Measurements from ENCODE around the gene TMBIM1.

The TMBIM1 gene

DNA sequence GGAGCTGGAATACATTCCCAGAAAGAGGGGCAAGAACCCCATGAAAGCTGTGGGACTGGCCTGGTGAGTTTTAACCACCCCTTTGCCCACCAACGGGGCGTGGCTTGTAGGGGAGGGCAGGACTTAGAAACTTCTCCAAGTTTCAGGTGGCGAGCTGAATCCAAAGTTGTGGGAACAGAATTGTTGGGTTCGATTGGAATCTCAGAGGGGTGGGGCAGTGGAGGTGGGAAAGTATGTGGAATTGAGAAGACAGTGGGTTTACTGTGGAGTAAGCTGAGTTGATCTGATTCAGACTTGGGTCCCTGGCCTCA lies 20.9 kb downstream of the TMBIM1 start:
- DNase-seq, result no peak

GRCh38 chr2:218270721-218271486 lies 21.4 kb downstream of the TMBIM1 start:
- DNase-seq, result no peak

- DNase-seq, result peak; percentile 100
Observed at GRCh38 chr2:218269900-218270720, 22.2 kb downstream of the TMBIM1 start, which contains the start of the genes AAMP and PNKD. Gene AAMP, minus strand, starts transcription at chr2:218270137. Its CDS starts 51 bp downstream, at chr2:218270086. Gene PNKD, plus strand, starts transcription at chr2:218270519. Its CDS starts 17 bp downstream, at chr2:218270536.

DNA sequence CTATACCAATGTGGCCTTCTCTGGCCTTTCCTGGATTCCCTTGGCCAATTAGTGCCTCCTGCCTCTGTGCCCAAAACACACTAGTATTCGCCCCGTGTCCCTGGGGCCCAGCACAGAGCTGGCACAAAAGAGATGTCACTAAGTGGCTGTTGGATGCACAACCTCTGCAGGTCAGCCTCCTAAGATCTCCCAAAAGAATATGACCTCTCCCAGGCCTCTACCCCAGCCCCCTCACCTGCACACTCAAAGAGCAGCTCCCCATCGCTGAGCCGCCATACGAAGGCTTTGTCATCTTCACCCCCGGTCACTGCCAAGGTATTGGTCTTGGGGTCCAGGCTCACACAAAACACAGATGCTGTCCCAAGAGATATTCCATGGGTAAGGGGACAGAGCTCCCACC lies 25.0 kb downstream of the TMBIM1 start:
- DNase-seq, result no peak

GRCh38 chr2:218266316-218266979 lies 25.9 kb downstream of the TMBIM1 start:
- no peak for DNase-seq

DNA sequence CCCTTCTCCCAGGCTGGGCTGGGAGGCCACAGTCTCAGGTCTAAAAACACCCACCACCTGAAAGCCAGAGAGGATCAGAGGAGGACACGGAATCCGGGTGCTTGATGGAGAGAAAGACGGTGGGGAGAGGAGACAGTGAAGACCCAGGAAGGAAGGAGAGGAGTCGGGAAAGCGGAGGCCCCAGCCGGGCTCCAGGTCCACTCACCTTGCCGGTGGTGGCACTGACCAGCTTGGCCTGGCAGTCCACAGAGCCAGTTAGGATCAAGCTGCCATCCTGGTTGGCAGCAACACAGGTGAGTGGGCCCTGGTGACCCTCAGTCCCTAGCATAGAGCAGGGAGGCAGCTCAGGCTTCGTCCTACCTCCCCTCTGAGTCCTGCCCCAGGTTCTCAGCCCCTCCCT lies 26.7 kb downstream of the TMBIM1 start:
- DNase-seq, result no peak

- DNase-seq, result no peak
Observed at GRCh38 chr2:218264773-218265561, 27.3 kb downstream of the TMBIM1 start.

DNA sequence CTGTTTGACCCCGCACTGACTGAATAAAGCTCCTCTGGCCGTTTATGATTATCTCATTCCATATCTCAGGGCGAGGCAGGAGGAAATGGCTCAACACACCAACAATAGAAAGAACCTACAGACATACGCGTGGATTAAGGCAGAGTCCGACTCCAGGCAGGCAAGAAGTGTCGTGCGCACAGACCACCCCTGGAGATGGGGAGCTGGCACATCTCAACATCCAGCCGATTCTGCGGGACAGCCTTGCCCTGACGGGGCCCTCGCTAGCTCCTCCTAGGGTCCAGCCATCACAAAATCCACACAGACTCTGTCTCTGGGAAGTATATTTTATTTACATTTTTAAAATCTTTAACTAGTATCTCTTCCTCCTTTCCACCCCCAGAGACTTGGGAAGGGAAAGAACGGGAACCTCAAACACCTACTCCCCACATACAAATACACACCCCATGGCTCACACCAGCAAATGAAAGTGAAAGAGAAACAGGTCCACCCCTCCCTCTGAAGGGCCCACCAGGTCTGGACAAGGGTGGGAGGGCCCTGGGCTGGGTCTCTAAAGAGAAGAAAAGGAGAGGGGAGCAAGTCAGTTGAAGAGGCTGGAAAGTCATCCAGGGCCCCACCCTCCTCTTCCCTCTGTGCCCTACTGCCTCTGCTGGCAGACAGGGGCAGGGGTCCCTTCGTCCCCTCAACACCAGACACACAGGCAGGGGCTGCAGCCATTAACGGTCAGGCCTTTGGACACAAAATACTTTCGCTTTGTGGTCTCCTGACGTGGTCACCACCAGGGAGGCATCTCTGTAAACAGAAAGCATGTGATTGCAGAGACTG lies 28.3 kb downstream of the TMBIM1 start:
- DNase-seq, result no peak

DNA sequence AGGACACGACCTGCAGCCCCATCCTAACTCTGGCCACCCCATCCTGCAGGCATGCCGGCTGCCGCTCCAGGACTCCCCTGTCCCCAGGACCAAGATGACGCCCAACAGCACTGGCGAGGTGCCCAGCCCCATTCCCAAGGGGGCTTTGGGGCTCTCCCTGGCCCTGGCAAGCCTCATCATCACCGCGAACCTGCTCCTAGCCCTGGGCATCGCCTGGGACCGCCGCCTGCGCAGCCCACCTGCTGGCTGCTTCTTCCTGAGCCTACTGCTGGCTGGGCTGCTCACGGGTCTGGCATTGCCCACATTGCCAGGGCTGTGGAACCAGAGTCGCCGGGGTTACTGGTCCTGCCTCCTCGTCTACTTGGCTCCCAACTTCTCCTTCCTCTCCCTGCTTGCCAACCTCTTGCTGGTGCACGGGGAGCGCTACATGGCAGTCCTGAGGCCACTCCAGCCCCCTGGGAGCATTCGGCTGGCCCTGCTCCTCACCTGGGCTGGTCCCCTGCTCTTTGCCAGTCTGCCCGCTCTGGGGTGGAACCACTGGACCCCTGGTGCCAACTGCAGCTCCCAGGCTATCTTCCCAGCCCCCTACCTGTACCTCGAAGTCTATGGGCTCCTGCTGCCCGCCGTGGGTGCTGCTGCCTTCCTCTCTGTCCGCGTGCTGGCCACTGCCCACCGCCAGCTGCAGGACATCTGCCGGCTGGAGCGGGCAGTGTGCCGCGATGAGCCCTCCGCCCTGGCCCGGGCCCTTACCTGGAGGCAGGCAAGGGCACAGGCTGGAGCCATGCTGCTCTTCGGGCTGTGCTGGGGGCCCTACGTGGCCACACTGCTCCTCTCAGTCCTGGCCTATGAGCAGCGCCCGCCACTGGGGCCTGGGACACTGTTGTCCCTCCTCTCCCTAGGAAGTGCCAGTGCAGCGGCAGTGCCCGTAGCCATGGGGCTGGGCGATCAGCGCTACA lies 29.4 kb downstream of the TMBIM1 start:
- DNase-seq, result no peak

DNA sequence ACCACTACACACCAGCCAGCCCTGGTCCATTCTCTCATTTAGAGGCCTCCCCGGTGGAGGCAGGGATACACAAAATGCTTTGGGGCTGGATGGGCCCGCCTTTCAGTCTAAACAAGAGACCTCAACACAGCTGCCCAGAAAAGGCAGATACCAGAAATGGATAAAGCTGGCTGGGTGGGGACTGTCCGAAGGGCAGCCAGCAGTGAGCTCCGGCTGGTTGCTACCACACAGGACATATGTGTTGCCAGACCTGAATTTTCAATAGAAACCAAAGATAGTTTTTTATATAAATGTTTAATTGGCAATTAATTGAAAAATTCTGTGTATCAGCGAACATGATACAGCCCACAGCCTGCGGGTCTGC lies 30.1 kb downstream of the TMBIM1 start:
- DNase-seq, result no peak

- DNase-seq, result no peak
Observed at GRCh38 chr2:218261423-218262236, 30.7 kb downstream of the TMBIM1 start.

GRCh38 chr2:218260742-218261422 lies 31.4 kb downstream of the TMBIM1 start, which contains the start of gene GPBAR1:
Gene GPBAR1, plus strand, starts transcription at chr2:218261015. Its CDS starts 1,710 bp downstream, at chr2:218262725.
- DNase-seq, result no peak

GRCh38 chr2:218260166-218260565 lies 32.1 kb downstream of the TMBIM1 start:
- DNase-seq, result no peak

GRCh38 chr2:218259099-218259961 lies 33.0 kb downstream of the TMBIM1 start:
- no peak for DNase-seq

DNA sequence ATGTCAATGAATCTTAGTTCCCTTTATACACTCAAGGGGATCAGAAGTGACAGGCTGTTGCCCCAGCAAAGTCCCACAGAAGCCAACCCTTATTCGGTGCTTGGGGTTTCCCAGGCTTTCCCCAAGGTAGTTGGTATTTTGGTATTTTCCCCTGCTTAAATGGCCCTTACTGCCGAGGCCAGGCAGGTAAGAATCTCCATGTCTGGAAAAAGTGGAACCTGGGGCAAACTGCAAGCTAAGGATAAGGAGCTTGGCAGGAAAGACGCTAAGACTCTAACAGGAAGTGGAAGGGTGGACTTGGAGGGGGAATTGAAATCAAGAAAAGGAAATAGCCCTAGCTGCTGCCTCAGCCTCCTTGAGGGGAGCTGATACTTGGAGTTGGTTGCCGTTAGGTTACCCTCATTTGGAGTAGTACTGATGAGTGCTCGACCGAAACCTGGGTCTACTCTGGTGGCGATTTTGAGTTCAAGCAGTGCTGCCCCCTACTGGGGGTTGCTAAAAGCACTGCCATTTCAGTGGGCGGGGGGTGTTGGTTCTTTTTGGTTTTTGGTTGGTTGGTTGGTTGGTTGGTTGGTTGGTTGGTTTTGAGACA lies 34.8 kb downstream of the TMBIM1 start:
- DNase-seq, result peak; percentile 74

GRCh38 chr2:218256612-218257350 lies 35.5 kb downstream of the TMBIM1 start:
- DNase-seq, result no peak

DNA sequence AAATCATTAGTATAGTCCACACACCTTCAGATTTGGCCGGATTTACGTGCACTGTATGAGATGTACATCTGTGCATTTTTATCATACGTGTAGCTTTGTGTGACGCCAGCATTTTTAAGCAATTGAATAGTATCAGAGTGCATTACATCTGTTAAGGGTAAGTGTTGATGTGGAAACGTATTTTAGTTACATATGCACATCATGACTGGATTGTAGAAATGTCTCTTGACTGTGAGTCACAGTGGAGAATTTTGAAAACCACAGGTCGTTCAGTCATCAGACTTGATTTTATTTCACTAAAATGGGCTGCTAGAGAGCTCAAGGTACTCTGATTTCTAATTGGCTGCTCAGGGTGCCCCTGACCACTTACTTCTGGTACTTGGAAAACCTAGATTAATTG lies 36.9 kb downstream of the TMBIM1 start:
- DNase-seq, result no peak

Measured in activated naive CD4-positive, alpha-beta T cell treated with Interleukin-2 at 50 U/mL for 16 hours (primary cell).